ENCODE measurements around the gene SLC30A7.

DNA sequence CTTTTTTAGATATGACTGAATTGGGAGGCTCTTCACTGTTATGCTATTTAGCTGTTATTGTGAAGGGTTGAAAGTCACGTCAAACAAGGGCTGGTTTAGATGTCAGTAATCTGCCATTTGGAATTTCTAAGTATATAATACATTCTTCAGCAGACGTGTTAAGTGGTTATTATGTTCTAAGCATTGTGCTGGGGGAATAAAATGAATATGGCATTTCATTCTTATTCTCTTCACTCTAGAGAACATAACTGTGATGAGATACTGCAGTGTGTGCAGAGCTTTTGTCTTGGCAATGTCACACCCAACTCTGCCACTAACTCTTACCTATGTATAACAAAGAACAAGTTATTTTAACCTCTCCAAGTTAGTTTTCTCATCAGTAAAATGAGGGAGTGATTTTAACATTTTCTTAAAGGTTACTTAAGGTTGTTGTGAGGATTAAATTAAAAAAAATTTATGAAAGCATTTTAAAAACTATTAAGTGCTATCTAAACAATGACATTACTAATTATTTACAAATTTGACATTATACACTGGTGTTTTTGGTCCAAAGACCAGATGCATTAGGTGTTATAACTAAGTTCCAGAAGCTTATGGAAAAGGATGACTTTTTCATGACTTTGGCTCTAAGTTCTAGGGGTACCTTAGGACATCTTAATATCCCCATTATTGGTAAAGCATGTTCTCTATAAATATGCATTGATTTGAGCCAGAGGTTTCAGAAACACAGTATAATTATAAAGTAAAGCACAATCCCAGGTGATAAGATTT is 58.3 kb downstream of the SLC30A7 start:
- TF ChIP-seq POLR2A (IDR thresholded peaks at IDR 0.05): no peak
- TF ChIP-seq, protein P1, sequence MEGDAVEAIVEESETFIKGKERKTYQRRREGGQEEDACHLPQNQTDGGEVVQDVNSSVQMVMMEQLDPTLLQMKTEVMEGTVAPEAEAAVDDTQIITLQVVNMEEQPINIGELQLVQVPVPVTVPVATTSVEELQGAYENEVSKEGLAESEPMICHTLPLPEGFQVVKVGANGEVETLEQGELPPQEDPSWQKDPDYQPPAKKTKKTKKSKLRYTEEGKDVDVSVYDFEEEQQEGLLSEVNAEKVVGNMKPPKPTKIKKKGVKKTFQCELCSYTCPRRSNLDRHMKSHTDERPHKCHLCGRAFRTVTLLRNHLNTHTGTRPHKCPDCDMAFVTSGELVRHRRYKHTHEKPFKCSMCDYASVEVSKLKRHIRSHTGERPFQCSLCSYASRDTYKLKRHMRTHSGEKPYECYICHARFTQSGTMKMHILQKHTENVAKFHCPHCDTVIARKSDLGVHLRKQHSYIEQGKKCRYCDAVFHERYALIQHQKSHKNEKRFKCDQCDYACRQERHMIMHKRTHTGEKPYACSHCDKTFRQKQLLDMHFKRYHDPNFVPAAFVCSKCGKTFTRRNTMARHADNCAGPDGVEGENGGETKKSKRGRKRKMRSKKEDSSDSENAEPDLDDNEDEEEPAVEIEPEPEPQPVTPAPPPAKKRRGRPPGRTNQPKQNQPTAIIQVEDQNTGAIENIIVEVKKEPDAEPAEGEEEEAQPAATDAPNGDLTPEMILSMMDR (IDR thresholded peaks at IDR 0.05): no peak
- no peak for TF ChIP-seq POLR2AphosphoS5 (IDR thresholded peaks at IDR 0.05; ENCODE audit: insufficient read depth in 1 of 2, low read depth in 1 of 2)
